ENCODE results near the gene NME3.

The NME3 gene

GRCh38 chr16:1775846-1776671 is 4.7 kb upstream of the NME3 start:
- DNase-seq (ENCODE audit: low read depth), result no peak
- TF ChIP-seq, protein P1, sequence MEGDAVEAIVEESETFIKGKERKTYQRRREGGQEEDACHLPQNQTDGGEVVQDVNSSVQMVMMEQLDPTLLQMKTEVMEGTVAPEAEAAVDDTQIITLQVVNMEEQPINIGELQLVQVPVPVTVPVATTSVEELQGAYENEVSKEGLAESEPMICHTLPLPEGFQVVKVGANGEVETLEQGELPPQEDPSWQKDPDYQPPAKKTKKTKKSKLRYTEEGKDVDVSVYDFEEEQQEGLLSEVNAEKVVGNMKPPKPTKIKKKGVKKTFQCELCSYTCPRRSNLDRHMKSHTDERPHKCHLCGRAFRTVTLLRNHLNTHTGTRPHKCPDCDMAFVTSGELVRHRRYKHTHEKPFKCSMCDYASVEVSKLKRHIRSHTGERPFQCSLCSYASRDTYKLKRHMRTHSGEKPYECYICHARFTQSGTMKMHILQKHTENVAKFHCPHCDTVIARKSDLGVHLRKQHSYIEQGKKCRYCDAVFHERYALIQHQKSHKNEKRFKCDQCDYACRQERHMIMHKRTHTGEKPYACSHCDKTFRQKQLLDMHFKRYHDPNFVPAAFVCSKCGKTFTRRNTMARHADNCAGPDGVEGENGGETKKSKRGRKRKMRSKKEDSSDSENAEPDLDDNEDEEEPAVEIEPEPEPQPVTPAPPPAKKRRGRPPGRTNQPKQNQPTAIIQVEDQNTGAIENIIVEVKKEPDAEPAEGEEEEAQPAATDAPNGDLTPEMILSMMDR (conservative IDR thresholded peaks at IDR 0.05; ENCODE audit: low read length), result no peak
- no peak overlapping the region for H3K4me3 ChIP-seq (ENCODE audit: low read length)

DNA sequence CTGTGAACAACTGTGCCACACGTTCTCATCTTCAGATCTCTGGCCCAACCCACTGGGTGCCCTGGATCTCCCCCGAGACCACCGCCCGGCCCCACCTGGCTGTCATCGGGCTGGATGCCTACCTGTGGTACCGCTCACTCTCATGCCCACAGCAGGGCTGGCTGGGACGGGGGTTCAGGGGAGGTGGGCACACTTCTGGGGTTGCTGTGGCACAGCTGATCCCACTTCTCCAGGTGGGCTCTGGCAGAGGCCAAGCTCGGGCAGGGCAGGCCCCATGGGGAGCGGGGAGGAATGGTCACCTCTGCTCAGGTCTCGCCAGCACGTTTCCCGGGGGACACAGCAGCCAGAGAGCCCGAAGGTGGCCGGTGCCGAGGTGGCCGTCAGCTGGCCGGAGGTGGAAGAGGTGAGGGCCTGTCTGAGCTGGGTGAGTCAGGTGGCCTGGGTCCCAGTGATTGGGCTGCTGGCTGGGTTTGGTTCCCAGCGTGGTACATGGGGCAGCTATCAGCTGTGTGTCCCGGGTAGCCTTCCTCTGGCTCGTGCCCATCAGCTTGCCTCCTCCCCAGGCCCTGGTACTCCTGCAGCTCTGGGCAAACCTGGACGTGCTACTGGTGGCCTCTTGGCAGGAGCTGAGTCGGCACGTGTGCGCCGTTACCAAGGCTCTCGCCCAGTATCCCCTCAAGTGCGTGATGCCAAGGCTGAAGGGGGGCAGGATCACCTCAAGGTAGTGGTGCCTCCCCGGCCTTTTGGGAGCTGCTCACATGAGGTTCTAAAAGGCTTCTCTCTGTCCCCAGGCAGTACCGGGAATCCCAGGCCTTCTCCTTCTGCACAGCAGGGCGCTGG is 3.9 kb upstream of the NME3 start:
- no peak overlapping the region for H3K4me3 ChIP-seq (ENCODE audit: low read length)
- TF ChIP-seq, protein P1 (conservative IDR thresholded peaks at IDR 0.05; ENCODE audit: low read length), result no peak
- no peak for DNase-seq (ENCODE audit: low read depth)

- H3K4me3 ChIP-seq (ENCODE audit: low read length), result peak overlapping the region; percentile 76
- TF ChIP-seq, protein P1 (conservative IDR thresholded peaks at IDR 0.05; ENCODE audit: low read length), result no peak
- no peak for DNase-seq (ENCODE audit: low read depth)
These were observed 3.1 kb upstream of the NME3 start for GRCh38 chr16:1774448-1774780.

DNA sequence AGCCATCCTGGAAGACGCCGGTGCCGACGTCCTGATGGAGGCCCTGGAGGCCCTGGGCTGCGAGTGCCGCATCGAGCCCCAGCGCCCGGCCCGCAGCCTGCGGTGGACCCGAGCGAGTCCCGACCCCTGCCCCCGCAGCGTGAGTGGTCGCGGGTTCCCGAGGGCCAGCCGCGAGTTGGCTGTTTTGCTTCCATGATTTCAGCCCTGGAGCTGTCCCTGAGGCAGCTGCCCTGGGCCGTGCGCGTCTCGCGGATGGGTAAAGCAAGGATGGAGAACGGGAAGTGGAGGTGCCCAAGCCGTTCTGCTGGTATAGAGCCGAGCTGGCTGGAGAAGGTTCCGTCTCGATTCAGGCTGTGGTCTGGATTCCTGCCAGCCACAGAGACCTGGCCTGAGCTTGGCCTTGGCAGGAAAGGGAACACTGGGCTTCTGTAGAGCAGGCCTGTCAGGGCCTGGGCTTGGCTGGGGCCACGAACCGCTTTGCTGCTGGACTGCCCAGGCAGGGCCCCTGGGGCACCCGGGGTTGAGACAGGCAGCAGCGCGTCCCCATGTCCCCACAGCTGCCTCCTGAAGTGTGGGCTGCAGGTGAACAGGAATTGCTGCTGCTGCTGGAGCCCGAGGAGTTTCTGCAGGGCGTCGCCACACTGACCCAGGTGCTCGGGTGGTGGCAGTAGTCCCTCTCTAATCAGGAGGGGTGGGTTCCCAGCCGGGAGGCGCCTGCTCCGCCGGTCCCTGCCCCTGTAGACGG is 2.5 kb upstream of the NME3 start:
- H3K4me3 ChIP-seq (ENCODE audit: low read length), result peak overlapping the region; percentile 76
- TF ChIP-seq, protein P1 (conservative IDR thresholded peaks at IDR 0.05; ENCODE audit: low read length), result no peak
- DNase-seq (ENCODE audit: low read depth), result peak; percentile 50

DNA sequence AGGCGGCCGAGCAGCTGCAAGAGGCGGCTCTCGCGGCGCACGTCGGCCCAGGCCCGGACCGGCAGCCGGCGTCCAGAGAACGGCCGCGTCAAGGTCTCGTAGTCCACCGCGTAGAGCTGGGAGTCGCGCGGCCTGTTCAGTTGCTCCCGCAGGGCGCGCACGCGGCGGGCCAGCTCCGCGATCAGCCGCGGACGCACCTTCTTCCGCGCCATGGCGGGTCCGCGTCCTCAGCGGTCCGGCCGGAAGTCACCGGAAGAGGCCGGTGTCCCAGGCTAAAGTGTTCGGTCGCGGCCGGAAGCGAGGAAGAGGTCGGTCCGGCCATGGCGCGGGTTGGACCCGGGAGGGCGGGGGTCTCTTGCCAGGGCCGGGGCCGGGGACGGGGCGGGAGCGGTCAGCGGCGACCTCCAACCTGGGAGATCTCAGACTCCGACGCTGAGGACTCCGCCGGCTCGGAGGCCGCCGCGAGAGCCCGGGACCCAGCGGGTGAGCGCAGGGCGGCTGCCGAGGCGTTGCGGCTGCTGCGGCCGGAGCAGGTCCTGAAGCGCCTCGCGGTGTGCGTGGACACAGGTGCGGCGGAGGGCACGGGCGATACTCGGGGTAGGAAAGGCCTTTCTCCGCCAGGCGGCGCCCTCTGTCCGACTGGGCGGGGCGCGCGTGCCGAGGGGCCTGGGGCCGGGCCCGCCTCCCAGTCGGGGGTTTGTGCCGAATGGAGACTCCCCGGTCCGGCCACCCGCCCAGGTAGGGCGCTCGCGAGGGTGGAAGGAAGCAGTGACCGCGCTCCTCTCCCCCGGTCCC is 1.8 kb upstream of the NME3 start, which contains the start of gene MRPS34:
Gene MRPS34, minus strand, starts transcription at position 227 of the 795 bp plus-strand sequence. Its CDS starts 15 bp downstream, at position 212.
- TF ChIP-seq, protein P1 (conservative IDR thresholded peaks at IDR 0.05; ENCODE audit: low read length), result peak; percentile 52
- DNase-seq (ENCODE audit: low read depth), result peak; percentile 80
- H3K4me3 ChIP-seq (ENCODE audit: low read length), result peak within 1 kb of the TSS; percentile 76

DNA sequence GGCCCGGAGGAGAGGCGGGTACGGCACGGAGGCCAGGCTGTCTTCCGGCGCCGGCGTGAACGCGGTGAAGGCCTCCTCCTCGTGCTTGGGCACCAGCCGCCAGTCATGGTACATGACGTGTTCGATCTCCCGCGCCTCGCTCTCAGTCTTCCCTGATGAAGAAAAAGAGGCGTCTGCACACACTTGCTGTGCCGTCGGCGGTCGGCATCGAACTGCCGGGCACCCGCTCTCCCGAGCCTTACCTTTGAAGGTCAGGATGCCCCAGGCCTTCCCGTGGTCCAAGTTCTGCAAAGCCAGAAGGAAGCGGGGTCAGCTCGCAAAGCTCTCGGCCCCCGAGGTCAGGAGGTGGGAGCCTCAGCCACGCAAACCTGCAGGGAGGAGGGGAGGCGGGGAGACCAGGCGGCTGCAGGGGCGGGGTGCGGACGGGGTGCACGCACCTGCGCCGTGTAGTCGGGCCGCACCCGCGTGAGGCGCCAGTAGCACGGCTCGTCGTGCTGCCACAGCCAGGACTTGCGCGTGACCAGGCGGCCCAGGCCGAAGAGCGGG is 1.1 kb upstream of the NME3 start, which contains the start of gene EME2:
Gene EME2, plus strand, starts transcription at position 449 of the 546 bp plus-strand sequence. CDS start 418 bp downstream, outside the sequence.
- H3K4me3 ChIP-seq (ENCODE audit: low read length), result peak within 1 kb of the TSS; percentile 76
- DNase-seq (ENCODE audit: low read depth), result no peak
- TF ChIP-seq, protein P1 (conservative IDR thresholded peaks at IDR 0.05; ENCODE audit: low read length), result no peak
